ENCODE measurements around the gene TRPC1.

DNA sequence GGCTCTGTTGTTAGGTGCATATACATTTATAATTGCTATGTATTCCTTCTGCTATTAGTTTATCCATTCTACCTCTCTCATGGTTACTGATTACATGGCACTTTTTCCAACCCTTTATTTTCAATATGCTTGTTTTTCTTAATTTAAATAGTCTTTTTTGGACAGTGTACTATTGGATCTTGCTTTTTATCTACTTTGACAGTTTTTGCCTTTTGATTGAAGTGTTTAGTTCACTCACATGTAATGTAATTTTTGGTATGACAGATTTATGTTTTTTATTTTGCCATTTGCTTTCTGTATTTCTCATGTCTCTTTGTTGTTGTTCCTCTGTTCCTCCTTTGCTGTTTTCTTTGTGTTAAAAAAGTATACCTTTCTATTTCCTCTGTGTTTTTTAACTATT, 44.5 kb downstream of the TRPC1 start:
- TF ChIP-seq, protein P1, sequence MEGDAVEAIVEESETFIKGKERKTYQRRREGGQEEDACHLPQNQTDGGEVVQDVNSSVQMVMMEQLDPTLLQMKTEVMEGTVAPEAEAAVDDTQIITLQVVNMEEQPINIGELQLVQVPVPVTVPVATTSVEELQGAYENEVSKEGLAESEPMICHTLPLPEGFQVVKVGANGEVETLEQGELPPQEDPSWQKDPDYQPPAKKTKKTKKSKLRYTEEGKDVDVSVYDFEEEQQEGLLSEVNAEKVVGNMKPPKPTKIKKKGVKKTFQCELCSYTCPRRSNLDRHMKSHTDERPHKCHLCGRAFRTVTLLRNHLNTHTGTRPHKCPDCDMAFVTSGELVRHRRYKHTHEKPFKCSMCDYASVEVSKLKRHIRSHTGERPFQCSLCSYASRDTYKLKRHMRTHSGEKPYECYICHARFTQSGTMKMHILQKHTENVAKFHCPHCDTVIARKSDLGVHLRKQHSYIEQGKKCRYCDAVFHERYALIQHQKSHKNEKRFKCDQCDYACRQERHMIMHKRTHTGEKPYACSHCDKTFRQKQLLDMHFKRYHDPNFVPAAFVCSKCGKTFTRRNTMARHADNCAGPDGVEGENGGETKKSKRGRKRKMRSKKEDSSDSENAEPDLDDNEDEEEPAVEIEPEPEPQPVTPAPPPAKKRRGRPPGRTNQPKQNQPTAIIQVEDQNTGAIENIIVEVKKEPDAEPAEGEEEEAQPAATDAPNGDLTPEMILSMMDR (IDR thresholded peaks at IDR 0.05; ENCODE audit: insufficient read depth, low read depth, low read length): no peak
- no peak for TF ChIP-seq EZH2 (IDR thresholded peaks at IDR 0.05; ENCODE audit: insufficient read depth, low read length)

All from astrocyte (in vitro differentiated cells and primary cell).